Measurements from ENCODE around the gene ZBP1. TPM values are rescaled to one million over a fixed set of nuclear protein-coding genes. Genes with fewer than 3 reads are reported as not detected.

ZBP1 gene
- total RNA-seq, 1 donor from 2014 or later = not detected

DNA sequence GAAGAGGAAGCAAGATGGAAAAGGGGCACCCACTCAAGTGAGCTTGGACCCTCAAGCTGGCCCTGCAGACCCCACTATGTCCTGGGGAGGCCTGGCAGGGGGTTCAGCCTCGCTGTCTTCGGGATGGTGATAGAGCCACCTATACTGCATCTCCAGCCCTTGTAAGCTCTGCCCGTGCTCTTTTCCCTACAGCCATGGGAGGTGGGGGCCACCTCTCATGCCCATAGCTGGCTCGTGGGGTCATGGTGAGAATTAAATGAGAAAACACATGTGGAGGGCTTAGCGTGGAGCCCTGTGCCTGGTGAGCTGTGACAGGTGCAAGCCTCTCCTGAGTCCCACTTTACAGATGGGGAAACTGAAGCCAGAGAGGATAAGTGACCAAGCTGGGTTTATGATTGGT lies 31.6 kb downstream of the ZBP1 start:
- Mint-ChIP-seq H3K9me3 (ENCODE audit: low read depth) (peaks cover 2% of the 10 kb centered on the region), H3K27me3 (ENCODE audit: low read depth) (peaks cover 2% of the 10 kb centered on the region), H3K4me3 (ENCODE audit: unreplicated experiment) (no peak overlapping the region), H3K27ac (ENCODE audit: unreplicated experiment) (no peak overlapping the region), H3K36me3 (ENCODE audit: low read depth) (no peaks in the 10 kb centered on the region), H3K4me1 (ENCODE audit: low read depth) (peaks cover 1% of the 10 kb centered on the region)
- no peak for DNase-seq (ENCODE audit: low spot score)
- TF ChIP-seq, protein P1, sequence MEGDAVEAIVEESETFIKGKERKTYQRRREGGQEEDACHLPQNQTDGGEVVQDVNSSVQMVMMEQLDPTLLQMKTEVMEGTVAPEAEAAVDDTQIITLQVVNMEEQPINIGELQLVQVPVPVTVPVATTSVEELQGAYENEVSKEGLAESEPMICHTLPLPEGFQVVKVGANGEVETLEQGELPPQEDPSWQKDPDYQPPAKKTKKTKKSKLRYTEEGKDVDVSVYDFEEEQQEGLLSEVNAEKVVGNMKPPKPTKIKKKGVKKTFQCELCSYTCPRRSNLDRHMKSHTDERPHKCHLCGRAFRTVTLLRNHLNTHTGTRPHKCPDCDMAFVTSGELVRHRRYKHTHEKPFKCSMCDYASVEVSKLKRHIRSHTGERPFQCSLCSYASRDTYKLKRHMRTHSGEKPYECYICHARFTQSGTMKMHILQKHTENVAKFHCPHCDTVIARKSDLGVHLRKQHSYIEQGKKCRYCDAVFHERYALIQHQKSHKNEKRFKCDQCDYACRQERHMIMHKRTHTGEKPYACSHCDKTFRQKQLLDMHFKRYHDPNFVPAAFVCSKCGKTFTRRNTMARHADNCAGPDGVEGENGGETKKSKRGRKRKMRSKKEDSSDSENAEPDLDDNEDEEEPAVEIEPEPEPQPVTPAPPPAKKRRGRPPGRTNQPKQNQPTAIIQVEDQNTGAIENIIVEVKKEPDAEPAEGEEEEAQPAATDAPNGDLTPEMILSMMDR (IDR thresholded peaks at IDR 0.05) = no peak

DNA sequence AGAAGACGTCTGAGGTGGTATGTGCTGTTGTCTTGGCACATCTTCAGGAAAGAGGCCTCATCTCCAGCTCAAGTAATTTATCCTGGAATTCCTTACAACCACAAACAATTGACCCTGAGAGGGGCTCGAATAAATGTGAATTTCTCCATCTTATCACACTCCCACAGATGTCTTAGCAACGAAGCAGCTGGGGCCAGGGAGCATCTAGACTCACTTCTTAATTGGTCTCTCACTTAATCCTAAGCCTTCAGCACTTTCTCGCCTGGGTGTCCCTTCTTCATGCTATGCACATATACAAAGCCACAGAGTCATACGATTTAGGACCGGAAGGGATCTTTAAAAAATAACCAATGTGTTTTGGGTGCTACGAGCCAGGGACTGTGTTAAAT lies 32.2 kb downstream of the ZBP1 start:
- peaks cover 2% of the 10 kb centered on the region for H3K9me3 Mint-ChIP-seq (ENCODE audit: low read depth)
- H3K27me3 Mint-ChIP-seq (ENCODE audit: low read depth) = peaks cover 2% of the 10 kb centered on the region
- peaks cover 6% of the 10 kb centered on the region for H3K4me1 Mint-ChIP-seq (ENCODE audit: low read depth)
- H3K4me3 Mint-ChIP-seq (ENCODE audit: unreplicated experiment) = no peak overlapping the region
- DNase-seq (ENCODE audit: low spot score) = no peak
- H3K27ac Mint-ChIP-seq (ENCODE audit: unreplicated experiment) = no peak overlapping the region
- TF ChIP-seq, protein P1 (IDR thresholded peaks at IDR 0.05) = no peak
- no peaks in the 10 kb centered on the region for H3K36me3 Mint-ChIP-seq (ENCODE audit: low read depth)

DNA sequence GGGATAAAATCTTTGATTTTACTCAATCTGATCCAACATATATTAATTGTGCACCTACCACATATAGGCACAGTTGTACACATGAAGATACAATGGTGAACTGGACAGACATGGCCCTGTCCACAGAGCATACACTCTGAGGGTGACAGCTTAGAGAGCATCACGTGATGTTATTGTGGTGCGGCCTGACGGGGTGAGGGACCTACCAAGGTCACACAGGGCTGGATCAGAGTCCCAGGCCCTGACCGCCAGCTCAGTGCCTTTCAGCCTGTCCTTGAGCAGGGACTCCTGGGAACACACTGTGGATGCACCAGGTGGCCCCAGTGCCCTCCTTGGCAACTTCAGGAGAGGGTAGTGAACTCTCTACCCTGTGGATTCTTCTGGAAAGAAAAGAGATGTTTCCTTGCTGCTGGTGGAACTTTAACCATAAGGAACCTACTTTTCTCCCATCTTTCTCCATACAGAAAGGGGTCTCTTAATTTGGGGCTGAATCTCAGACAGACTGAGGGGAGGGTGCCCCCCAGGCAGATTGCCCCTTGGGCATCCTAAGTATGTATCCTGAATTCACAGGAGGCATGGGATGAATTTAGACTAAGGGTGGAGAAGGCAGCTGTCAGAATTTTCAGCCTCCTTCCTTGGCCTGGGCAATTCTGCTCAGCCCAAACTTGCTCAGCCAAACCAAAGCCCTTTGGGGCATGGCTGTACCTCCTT lies 32.8 kb downstream of the ZBP1 start:
- TF ChIP-seq, protein P1 (IDR thresholded peaks at IDR 0.05) = no peak
- peaks cover 2% of the 10 kb centered on the region for H3K27me3 Mint-ChIP-seq (ENCODE audit: low read depth)
- no peak overlapping the region for H3K27ac Mint-ChIP-seq (ENCODE audit: unreplicated experiment)
- DNase-seq (ENCODE audit: low spot score) = peak; percentile 68
- no peak overlapping the region for H3K4me3 Mint-ChIP-seq (ENCODE audit: unreplicated experiment)
- H3K9me3 Mint-ChIP-seq (ENCODE audit: low read depth) = peaks cover 2% of the 10 kb centered on the region
- H3K4me1 Mint-ChIP-seq (ENCODE audit: low read depth) = peaks cover 12% of the 10 kb centered on the region
- H3K36me3 Mint-ChIP-seq (ENCODE audit: low read depth) = no peaks in the 10 kb centered on the region

DNA sequence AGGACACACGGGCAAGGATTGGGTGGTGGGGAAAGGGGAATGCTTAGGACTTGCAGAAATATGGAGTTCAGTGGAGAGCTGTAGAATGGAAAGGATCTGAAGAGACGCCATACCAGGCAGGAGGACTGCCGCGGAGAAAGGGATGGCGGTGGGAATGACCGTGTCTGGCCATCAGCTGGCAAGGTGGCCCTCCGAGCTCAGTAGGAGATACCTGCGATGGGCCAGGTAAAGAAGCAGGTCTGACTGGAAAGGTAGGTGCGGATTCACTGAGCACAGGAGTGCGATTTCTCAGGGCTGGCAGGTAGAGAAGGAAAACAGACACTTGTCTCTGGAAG lies 33.3 kb downstream of the ZBP1 start:
- TF ChIP-seq, protein P1 (IDR thresholded peaks at IDR 0.05) = no peak
- H3K36me3 Mint-ChIP-seq (ENCODE audit: low read depth) = no peaks in the 10 kb centered on the region
- H3K27ac Mint-ChIP-seq (ENCODE audit: unreplicated experiment) = no peak overlapping the region
- peaks cover 17% of the 10 kb centered on the region for H3K4me1 Mint-ChIP-seq (ENCODE audit: low read depth)
- peak; percentile 49 for DNase-seq (ENCODE audit: low spot score)
- H3K27me3 Mint-ChIP-seq (ENCODE audit: low read depth) = peaks cover 4% of the 10 kb centered on the region
- peaks cover 2% of the 10 kb centered on the region for H3K9me3 Mint-ChIP-seq (ENCODE audit: low read depth)
- H3K4me3 Mint-ChIP-seq (ENCODE audit: unreplicated experiment) = no peak overlapping the region

DNA sequence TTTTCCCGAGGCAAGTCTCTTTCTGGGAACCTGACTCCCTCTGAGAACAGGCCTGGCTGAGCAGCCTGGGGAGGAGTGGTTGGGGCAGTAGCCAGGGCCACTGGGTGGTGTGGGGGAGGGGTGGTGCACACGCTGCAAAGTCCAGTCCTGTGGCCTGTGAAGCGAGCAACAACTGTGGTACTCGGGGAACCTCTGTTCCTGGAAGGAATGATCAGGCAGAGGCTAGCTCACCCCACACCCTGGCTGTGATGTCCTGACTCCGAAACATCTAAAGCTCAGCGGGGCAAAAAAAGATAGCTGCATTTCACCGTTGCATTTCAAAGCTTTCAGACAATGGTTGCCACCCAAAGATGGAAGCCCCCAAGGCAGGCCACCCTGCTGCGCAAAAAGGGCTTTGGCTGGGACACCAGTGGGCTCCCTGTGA lies 33.8 kb downstream of the ZBP1 start:
- H3K27me3 Mint-ChIP-seq (ENCODE audit: low read depth) = peaks cover 4% of the 10 kb centered on the region
- no peaks in the 10 kb centered on the region for H3K36me3 Mint-ChIP-seq (ENCODE audit: low read depth)
- no peak overlapping the region for H3K27ac Mint-ChIP-seq (ENCODE audit: unreplicated experiment)
- DNase-seq (ENCODE audit: low spot score) = peak; percentile 49
- TF ChIP-seq, protein P1 (IDR thresholded peaks at IDR 0.05) = no peak
- no peak overlapping the region for H3K4me3 Mint-ChIP-seq (ENCODE audit: unreplicated experiment)
- H3K9me3 Mint-ChIP-seq (ENCODE audit: low read depth) = peaks cover 2% of the 10 kb centered on the region
- peaks cover 19% of the 10 kb centered on the region for H3K4me1 Mint-ChIP-seq (ENCODE audit: low read depth)
